Kidney (tissue), 14 donors: Measurements from ENCODE around the gene C16orf74. TPM values are rescaled to one million over a fixed set of nuclear protein-coding genes. Genes with fewer than 3 reads are reported as not detected.

Source experiments
- DNase-seq, 5 donors: peaks; one replicate each; pipeline ENCODE4 v3.0.0-alpha.2; 2013 to 2020
- FAIRE-seq: peaks from 2 replicates; lab custom pipeline; 2012; peaks lifted over from hg19 to GRCh38; lab: Jason Lieb, UNC
- H3K27ac ChIP-seq, 2 donors: one replicate each; pipeline ENCODE4 v1.7.0; 2013; ENCODE audit warnings: low read depth in 2 of 2, low read length in 2 of 2, inconsistent platforms in 1 of 2
- H3K27me3 ChIP-seq: one replicate; pipeline ENCODE4 v1.7.1; 2013; ENCODE audit warnings: low read length, inconsistent platforms; ENCODE audit not compliant: control insufficient read depth, insufficient read depth
- H3K36me3 ChIP-seq, 3 donors: one replicate each; pipeline versions ENCODE4 v1.7.0 to v1.7.1; 2013; ENCODE audit warnings: low read length in 3 of 3, control low read depth in 1 of 3, inconsistent platforms in 1 of 3; ENCODE audit not compliant: insufficient read depth in 3 of 3, control insufficient read depth in 2 of 3
- H3K4me1 ChIP-seq, 3 donors: one replicate each; pipeline versions ENCODE4 v1.7.0 to v1.7.1; 2013; ENCODE audit warnings: low read length in 3 of 3, inconsistent platforms in 1 of 3, low read depth in 1 of 3; ENCODE audit not compliant: control insufficient read depth in 2 of 3, insufficient read depth in 2 of 3
- H3K4me3 ChIP-seq, 3 donors: one replicate each; pipeline versions ENCODE4 v1.7.0 to v1.8.1; 2013; ENCODE audit warnings: low read length in 3 of 3, control low read depth in 1 of 3, inconsistent platforms in 1 of 3
- H3K9ac ChIP-seq, 3 donors: one replicate each; pipeline versions ENCODE4 v1.7.0 to v1.7.1; 2013; ENCODE audit warnings: low read length in 3 of 3, control low read depth in 1 of 3, inconsistent platforms in 1 of 3
- H3K9me3 ChIP-seq, 3 donors: one replicate each; pipeline versions ENCODE4 v1.7.0 to v1.7.1; 2013; ENCODE audit warnings: low read length in 3 of 3, control low read depth in 1 of 3, inconsistent platforms in 1 of 3; ENCODE audit not compliant: control insufficient read depth in 2 of 3, insufficient read depth in 1 of 3
- CTCF ChIP-seq: IDR thresholded peaks from 3 replicates; pipeline ENCODE4 v1.5.1; 2012; ENCODE audit warnings: mild to moderate bottlenecking, moderate library complexity, borderline replicate concordance; ENCODE audit not compliant: insufficient read depth; ENCODE audit errors: extremely low read depth
- intact Hi-C: fragments of 100-400 bp; cut with DNase I; formaldehyde crosslinking; loops from one replicate; pipeline ENCODE4 v1.11.1; 2022
- polyA plus RNA-seq: library from polyadenylated mRNA; stranded (reverse); fragments of 350-450 nt; fragmentation: Illumina TruSeq; extraction: RNeasy Lipid Tissue Mini Kit (QIAGEN cat#74804); gene quantifications from one replicate; pipeline ENCODE4 v1.2.3, GENCODE V29; 2014; ENCODE audit warnings: low read depth, low replicate concordance; ENCODE audit not compliant: insufficient read depth
- total RNA-seq: library from RNA; stranded (reverse); fragmentation: NEBNext Ultra II Directional; extraction: Animal tissue kit (Norgen Biotek cat#: 25700); gene quantifications from one replicate; pipeline ENCODE4 v1.2.1, GENCODE V29; 2021
- donor health status: control.
- donor health status: control.
- donor health status: control.
- donor health status: control.
- donor health status: control.
- donor health status: DM: yes; HTN: yes; CAD: no.
- donor health status: Normal renal cell carcinoma (clear cell type).

The C16orf74 gene
- total and polyA plus RNA-seq, 2 donors from 2014 or later = 3.5 to 4.6 TPM

- no peaks in the 10 kb centered on the region for H3K27me3 ChIP-seq
- no peak for FAIRE-seq
- H3K27ac ChIP-seq = no peak overlapping the region
- H3K36me3 ChIP-seq = peaks cover 0 to 45% (median 24%) of the 10 kb centered on the region in 3 donors
- peaks cover 0 to 3% (median 0%) of the 10 kb centered on the region in 3 donors for H3K4me1 ChIP-seq
- H3K9ac ChIP-seq = no peak overlapping the region
- no peak overlapping the region for H3K4me3 ChIP-seq
- TF ChIP-seq CTCF = no peak
- intact Hi-C loops = no loop called here
- H3K9me3 ChIP-seq = no peaks in the 10 kb centered on the region
- peak in 1 of 5 donors; percentile 12 for DNase-seq
Observed at GRCh38 chr16:85782451-85782850, 31.6 kb upstream of the C16orf74 start.

- no peaks in the 10 kb centered on the region for H3K9me3 ChIP-seq
- no peak overlapping the region for H3K27ac ChIP-seq
- DNase-seq = no peak
- no peak for TF ChIP-seq CTCF
- no peak for FAIRE-seq
- H3K4me1 ChIP-seq = peaks cover 0 to 3% (median 0%) of the 10 kb centered on the region in 3 donors
- no peak overlapping the region for H3K4me3 ChIP-seq
- intact Hi-C loops = no loop called here
- no peaks in the 10 kb centered on the region for H3K27me3 ChIP-seq
- H3K9ac ChIP-seq = no peak overlapping the region
- peaks cover 0 to 47% (median 20%) of the 10 kb centered on the region in 3 donors for H3K36me3 ChIP-seq
Observed at GRCh38 chr16:85781695-85782370, 30.9 kb upstream of the C16orf74 start.

- Histone ChIP-seq H3K36me3 (peaks cover 0 to 45% (median 14%) of the 10 kb centered on the region in 3 donors), H3K27me3 (no peaks in the 10 kb centered on the region), H3K27ac (no peak overlapping the region), H3K4me1 (peaks cover 0 to 3% (median 0%) of the 10 kb centered on the region in 3 donors), H3K9ac (no peak overlapping the region), H3K4me3 (no peak overlapping the region), H3K9me3 (no peaks in the 10 kb centered on the region)
- FAIRE-seq = no peak
- no peak for DNase-seq
- intact Hi-C loops = no loop called here
- TF ChIP-seq CTCF = no peak
Observed at GRCh38 chr16:85781156-85781555, 30.3 kb upstream of the C16orf74 start.
